Measurements from ENCODE around the gene FERMT1. TPM values are rescaled to one million over a fixed set of nuclear protein-coding genes. Genes with fewer than 3 reads are reported as not detected.

The FERMT1 gene
- total RNA-seq, 1 donor from 2014 or later: 0.23 TPM

- peaks cover 8% of the 10 kb centered on the region for H3K9me3 Mint-ChIP-seq
- no peaks in the 10 kb centered on the region for H3K27me3 Mint-ChIP-seq (ENCODE audit: low read depth)
- no peak overlapping the region for H3K27ac Mint-ChIP-seq (ENCODE audit: unreplicated experiment)
- no peak for DNase-seq (ENCODE audit: low read depth, low spot score)
- no peaks in the 10 kb centered on the region for H3K36me3 Mint-ChIP-seq (ENCODE audit: low read depth)
- no peak overlapping the region for H3K4me3 Mint-ChIP-seq
- peaks cover 5% of the 10 kb centered on the region for H3K4me1 Mint-ChIP-seq
- TF ChIP-seq, protein P1, sequence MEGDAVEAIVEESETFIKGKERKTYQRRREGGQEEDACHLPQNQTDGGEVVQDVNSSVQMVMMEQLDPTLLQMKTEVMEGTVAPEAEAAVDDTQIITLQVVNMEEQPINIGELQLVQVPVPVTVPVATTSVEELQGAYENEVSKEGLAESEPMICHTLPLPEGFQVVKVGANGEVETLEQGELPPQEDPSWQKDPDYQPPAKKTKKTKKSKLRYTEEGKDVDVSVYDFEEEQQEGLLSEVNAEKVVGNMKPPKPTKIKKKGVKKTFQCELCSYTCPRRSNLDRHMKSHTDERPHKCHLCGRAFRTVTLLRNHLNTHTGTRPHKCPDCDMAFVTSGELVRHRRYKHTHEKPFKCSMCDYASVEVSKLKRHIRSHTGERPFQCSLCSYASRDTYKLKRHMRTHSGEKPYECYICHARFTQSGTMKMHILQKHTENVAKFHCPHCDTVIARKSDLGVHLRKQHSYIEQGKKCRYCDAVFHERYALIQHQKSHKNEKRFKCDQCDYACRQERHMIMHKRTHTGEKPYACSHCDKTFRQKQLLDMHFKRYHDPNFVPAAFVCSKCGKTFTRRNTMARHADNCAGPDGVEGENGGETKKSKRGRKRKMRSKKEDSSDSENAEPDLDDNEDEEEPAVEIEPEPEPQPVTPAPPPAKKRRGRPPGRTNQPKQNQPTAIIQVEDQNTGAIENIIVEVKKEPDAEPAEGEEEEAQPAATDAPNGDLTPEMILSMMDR (conservative IDR thresholded peaks at IDR 0.05): no peak
Observed at GRCh38 chr20:6108330-6108729, 14.5 kb downstream of the FERMT1 start.

GRCh38 chr20:6104493-6105188 is 18.2 kb downstream of the FERMT1 start:
- Mint-ChIP-seq H3K4me3 (no peak overlapping the region), H3K4me1 (peaks cover 5% of the 10 kb centered on the region), H3K36me3 (ENCODE audit: low read depth) (no peaks in the 10 kb centered on the region), H3K27me3 (ENCODE audit: low read depth) (no peaks in the 10 kb centered on the region), H3K27ac (ENCODE audit: unreplicated experiment) (no peak overlapping the region), H3K9me3 (peaks cover 4% of the 10 kb centered on the region)
- DNase-seq (ENCODE audit: low read depth, low spot score): no peak
- TF ChIP-seq, protein P1 (conservative IDR thresholded peaks at IDR 0.05): no peak

- H3K27me3 Mint-ChIP-seq (ENCODE audit: low read depth): no peaks in the 10 kb centered on the region
- DNase-seq (ENCODE audit: low read depth, low spot score): no peak
- H3K36me3 Mint-ChIP-seq (ENCODE audit: low read depth): no peaks in the 10 kb centered on the region
- no peak overlapping the region for H3K27ac Mint-ChIP-seq (ENCODE audit: unreplicated experiment)
- TF ChIP-seq, protein P1 (conservative IDR thresholded peaks at IDR 0.05): no peak
- no peaks in the 10 kb centered on the region for H3K9me3 Mint-ChIP-seq
- peaks cover 5% of the 10 kb centered on the region for H3K4me1 Mint-ChIP-seq
- no peak overlapping the region for H3K4me3 Mint-ChIP-seq
Observed at GRCh38 chr20:6103301-6103700, 19.5 kb downstream of the FERMT1 start.

- Mint-ChIP-seq H3K9me3 (no peaks in the 10 kb centered on the region), H3K4me1 (peaks cover 3% of the 10 kb centered on the region), H3K4me3 (no peak overlapping the region), H3K27me3 (ENCODE audit: low read depth) (peaks cover 2% of the 10 kb centered on the region), H3K36me3 (ENCODE audit: low read depth) (no peaks in the 10 kb centered on the region), H3K27ac (ENCODE audit: unreplicated experiment) (no peak overlapping the region)
- TF ChIP-seq, protein P1 (conservative IDR thresholded peaks at IDR 0.05): no peak
- no peak for DNase-seq (ENCODE audit: low read depth, low spot score)
Observed at GRCh38 chr20:6101346-6101745, 21.5 kb downstream of the FERMT1 start.

GRCh38 chr20:6100246-6100645 is 22.6 kb downstream of the FERMT1 start:
- H3K27ac Mint-ChIP-seq (ENCODE audit: unreplicated experiment): no peak overlapping the region
- H3K4me3 Mint-ChIP-seq: no peak overlapping the region
- TF ChIP-seq, protein P1 (conservative IDR thresholded peaks at IDR 0.05): no peak
- H3K27me3 Mint-ChIP-seq (ENCODE audit: low read depth): peaks cover 2% of the 10 kb centered on the region
- no peaks in the 10 kb centered on the region for H3K36me3 Mint-ChIP-seq (ENCODE audit: low read depth)
- DNase-seq (ENCODE audit: low read depth, low spot score): no peak
- no peaks in the 10 kb centered on the region for H3K9me3 Mint-ChIP-seq
- no peaks in the 10 kb centered on the region for H3K4me1 Mint-ChIP-seq
